Measurements from ENCODE around the gene DOCK3. TPM values are rescaled to one million over a fixed set of nuclear protein-coding genes. Genes with fewer than 3 reads are reported as not detected.
"Not testable (repeated sequence)": the region's sequence is repeated elsewhere in the genome, so short reads cannot be mapped to it uniquely, and the experiment has no call there.

The DOCK3 gene
- total and polyA plus RNA-seq, 4 donors, result 11.0 to 35.7 (median 33.0) TPM

GRCh38 chr3:50806806-50807205 is 132.1 kb downstream of the DOCK3 start:
- Histone ChIP-seq H3K36me3 (ENCODE audit: control insufficient read depth, insufficient read depth, low read length) (no peaks in the 10 kb centered on the region), H3K27ac (ENCODE audit: low read depth, low read length) (no peak overlapping the region), H3K9me3 (ENCODE audit: control insufficient read depth, insufficient read depth, low read length) (peaks cover 9% of the 10 kb centered on the region), H3K4me1 (ENCODE audit: control insufficient read depth, insufficient read depth, low read length) (peaks cover 3% of the 10 kb centered on the region), H3K4me3 (ENCODE audit: low read depth, low read length) (no peak overlapping the region), H3K27me3 (ENCODE audit: control insufficient read depth, insufficient read depth, low read length) (no peaks in the 10 kb centered on the region)
- no peak for DNase-seq (ENCODE audit: low read depth in 4 of 6, low spot score in 6 of 6)
- WGBS (ENCODE audit: insufficient coverage), result 89% methylated on average over 3 of the region's 4 CpGs

GRCh38 chr3:50807266-50807665 is 132.5 kb downstream of the DOCK3 start:
- Histone ChIP-seq H3K4me1 (ENCODE audit: control insufficient read depth, insufficient read depth, low read length) (peaks cover 3% of the 10 kb centered on the region), H3K4me3 (ENCODE audit: low read depth, low read length) (no peak overlapping the region), H3K36me3 (ENCODE audit: control insufficient read depth, insufficient read depth, low read length) (no peaks in the 10 kb centered on the region), H3K27ac (ENCODE audit: low read depth, low read length) (no peak overlapping the region), H3K27me3 (ENCODE audit: control insufficient read depth, insufficient read depth, low read length) (no peaks in the 10 kb centered on the region), H3K9me3 (ENCODE audit: control insufficient read depth, insufficient read depth, low read length) (peaks cover 4% of the 10 kb centered on the region)
- DNase-seq (ENCODE audit: low read depth in 4 of 6, low spot score in 6 of 6), result no peak
- WGBS (ENCODE audit: insufficient coverage), result no CpG with 5 or more reads among the region's 2 CpGs

GRCh38 chr3:50811893-50812292 is 137.2 kb downstream of the DOCK3 start:
- no peak for DNase-seq (ENCODE audit: low read depth in 4 of 6, low spot score in 6 of 6)
- Histone ChIP-seq H3K9me3 (ENCODE audit: control insufficient read depth, insufficient read depth, low read length) (no peaks in the 10 kb centered on the region), H3K4me1 (ENCODE audit: control insufficient read depth, insufficient read depth, low read length) (no peaks in the 10 kb centered on the region), H3K27me3 (ENCODE audit: control insufficient read depth, insufficient read depth, low read length) (no peaks in the 10 kb centered on the region), H3K4me3 (ENCODE audit: low read depth, low read length) (no peak overlapping the region), H3K36me3 (ENCODE audit: control insufficient read depth, insufficient read depth, low read length) (no peaks in the 10 kb centered on the region), H3K27ac (ENCODE audit: low read depth, low read length) (no peak overlapping the region)
- 93% methylated on average over 2 of the region's 5 CpGs for WGBS (ENCODE audit: insufficient coverage)

GRCh38 chr3:50815844-50816243 is 141.1 kb downstream of the DOCK3 start:
- Histone ChIP-seq H3K36me3 (ENCODE audit: control insufficient read depth, insufficient read depth, low read length) (no peaks in the 10 kb centered on the region), H3K4me1 (ENCODE audit: control insufficient read depth, insufficient read depth, low read length) (no peaks in the 10 kb centered on the region), H3K4me3 (ENCODE audit: low read depth, low read length) (no peak overlapping the region), H3K9me3 (ENCODE audit: control insufficient read depth, insufficient read depth, low read length) (no peaks in the 10 kb centered on the region), H3K27me3 (ENCODE audit: control insufficient read depth, insufficient read depth, low read length) (no peaks in the 10 kb centered on the region), H3K27ac (ENCODE audit: low read depth, low read length) (no peak overlapping the region)
- DNase-seq (ENCODE audit: low read depth in 4 of 6, low spot score in 6 of 6), result no peak

- Histone ChIP-seq H3K4me1 (ENCODE audit: control insufficient read depth, insufficient read depth, low read length) (no peaks in the 10 kb centered on the region), H3K9me3 (ENCODE audit: control insufficient read depth, insufficient read depth, low read length) (peaks cover 1% of the 10 kb centered on the region), H3K27me3 (ENCODE audit: control insufficient read depth, insufficient read depth, low read length) (no peaks in the 10 kb centered on the region), H3K4me3 (ENCODE audit: low read depth, low read length) (no peak overlapping the region), H3K27ac (ENCODE audit: low read depth, low read length) (no peak overlapping the region), H3K36me3 (ENCODE audit: control insufficient read depth, insufficient read depth, low read length) (no peaks in the 10 kb centered on the region)
- 100% methylated on average over 1 of the region's 3 CpGs for WGBS (ENCODE audit: insufficient coverage)
- no peak for DNase-seq (ENCODE audit: low read depth in 4 of 6, low spot score in 6 of 6)
Measured at GRCh38 chr3:50816894-50817293, 142.2 kb downstream of the DOCK3 start.

- peaks cover 1% of the 10 kb centered on the region for H3K9me3 ChIP-seq (ENCODE audit: control insufficient read depth, insufficient read depth, low read length)
- no peak overlapping the region for H3K4me3 ChIP-seq (ENCODE audit: low read depth, low read length)
- H3K27me3 ChIP-seq (ENCODE audit: control insufficient read depth, insufficient read depth, low read length), result no peaks in the 10 kb centered on the region
- no peak for DNase-seq (ENCODE audit: low read depth in 4 of 6, low spot score in 6 of 6)
- no peak overlapping the region for H3K27ac ChIP-seq (ENCODE audit: low read depth, low read length)
- WGBS (ENCODE audit: insufficient coverage), result no CpG with 5 or more reads among the region's 3 CpGs
- H3K36me3 ChIP-seq (ENCODE audit: control insufficient read depth, insufficient read depth, low read length), result no peaks in the 10 kb centered on the region
- H3K4me1 ChIP-seq (ENCODE audit: control insufficient read depth, insufficient read depth, low read length), result no peaks in the 10 kb centered on the region
Measured at GRCh38 chr3:50817756-50818529, 143.2 kb downstream of the DOCK3 start.

GRCh38 chr3:50819882-50820281 is 145.2 kb downstream of the DOCK3 start:
- H3K9me3 ChIP-seq (ENCODE audit: control insufficient read depth, insufficient read depth, low read length), result peaks cover 1% of the 10 kb centered on the region
- no peak overlapping the region for H3K27ac ChIP-seq (ENCODE audit: low read depth, low read length)
- H3K4me3 ChIP-seq (ENCODE audit: low read depth, low read length), result no peak overlapping the region
- no peaks in the 10 kb centered on the region for H3K4me1 ChIP-seq (ENCODE audit: control insufficient read depth, insufficient read depth, low read length)
- H3K36me3 ChIP-seq (ENCODE audit: control insufficient read depth, insufficient read depth, low read length), result no peaks in the 10 kb centered on the region
- H3K27me3 ChIP-seq (ENCODE audit: control insufficient read depth, insufficient read depth, low read length), result no peaks in the 10 kb centered on the region
- DNase-seq (ENCODE audit: low read depth in 4 of 6, low spot score in 6 of 6), result no peak
- WGBS (ENCODE audit: insufficient coverage), result no CpG with 5 or more reads among the region's 5 CpGs

GRCh38 chr3:50825841-50826240 is 151.1 kb downstream of the DOCK3 start:
- WGBS (ENCODE audit: insufficient coverage), result no CpG with 5 or more reads among the region's 1 CpG
- H3K4me3 ChIP-seq (ENCODE audit: low read depth, low read length), result no peak overlapping the region
- no peak overlapping the region for H3K27ac ChIP-seq (ENCODE audit: low read depth, low read length)
- DNase-seq (ENCODE audit: low read depth in 4 of 6, low spot score in 6 of 6), result no peak
- H3K4me1 ChIP-seq (ENCODE audit: control insufficient read depth, insufficient read depth, low read length), result no peaks in the 10 kb centered on the region
- H3K27me3 ChIP-seq (ENCODE audit: control insufficient read depth, insufficient read depth, low read length), result no peaks in the 10 kb centered on the region
- H3K9me3 ChIP-seq (ENCODE audit: control insufficient read depth, insufficient read depth, low read length), result peaks cover 1% of the 10 kb centered on the region
- no peaks in the 10 kb centered on the region for H3K36me3 ChIP-seq (ENCODE audit: control insufficient read depth, insufficient read depth, low read length)

GRCh38 chr3:50830451-50830850 is 155.7 kb downstream of the DOCK3 start:
- Histone ChIP-seq H3K9me3 (ENCODE audit: control insufficient read depth, insufficient read depth, low read length) (no peaks in the 10 kb centered on the region), H3K27ac (ENCODE audit: low read depth, low read length) (no peak overlapping the region), H3K4me1 (ENCODE audit: control insufficient read depth, insufficient read depth, low read length) (no peaks in the 10 kb centered on the region), H3K27me3 (ENCODE audit: control insufficient read depth, insufficient read depth, low read length) (no peaks in the 10 kb centered on the region), H3K36me3 (ENCODE audit: control insufficient read depth, insufficient read depth, low read length) (no peaks in the 10 kb centered on the region), H3K4me3 (ENCODE audit: low read depth, low read length) (no peak overlapping the region)
- WGBS (ENCODE audit: insufficient coverage), result 29% methylated on average over 1 of the region's 3 CpGs
- peak in 3 of 6 donors; percentile 7 to 10 (median 7) for DNase-seq (ENCODE audit: low read depth in 4 of 6, low spot score in 6 of 6)

- not testable (repeated sequence) for H3K36me3 ChIP-seq (ENCODE audit: control insufficient read depth, insufficient read depth, low read length); H3K27ac ChIP-seq (ENCODE audit: low read depth, low read length); H3K4me3 ChIP-seq (ENCODE audit: low read depth, low read length); H3K4me1 ChIP-seq (ENCODE audit: control insufficient read depth, insufficient read depth, low read length); H3K9me3 ChIP-seq (ENCODE audit: control insufficient read depth, insufficient read depth, low read length); DNase-seq (ENCODE audit: low read depth in 4 of 6, low spot score in 6 of 6); H3K27me3 ChIP-seq (ENCODE audit: control insufficient read depth, insufficient read depth, low read length)
- no CpG with 5 or more reads among the region's 2 CpGs for WGBS (ENCODE audit: insufficient coverage)
Measured at GRCh38 chr3:50831009-50831408, 156.3 kb downstream of the DOCK3 start.
